Peyer's patch (tissue), 4 donors: Measurements from ENCODE around the gene LMTK2.

Experiments
- POLR2A ChIP-seq, 2 donors: fragments of 450-650 bp; IDR thresholded peaks; one replicate each; pipeline ENCODE4 v1.5.1; 2017; ENCODE audit warnings: antibody characterized with exemption in 2 of 2, mild to moderate bottlenecking in 2 of 2, moderate library complexity in 2 of 2
- TF ChIP-seq, protein P1 (sequence below), 6 experiments: fragments of 450-650 bp in 4 of 6; fragments of 200-600 bp in 2 of 6; sonication (generic) in 1 of 6; IDR thresholded peaks; one replicate each; pipeline ENCODE4 v1.5.1; 2017 to 2019; ENCODE audit warnings: antibody characterized with exemption in 6 of 6, mild to moderate bottlenecking in 3 of 6, moderate library complexity in 1 of 6

DNA sequence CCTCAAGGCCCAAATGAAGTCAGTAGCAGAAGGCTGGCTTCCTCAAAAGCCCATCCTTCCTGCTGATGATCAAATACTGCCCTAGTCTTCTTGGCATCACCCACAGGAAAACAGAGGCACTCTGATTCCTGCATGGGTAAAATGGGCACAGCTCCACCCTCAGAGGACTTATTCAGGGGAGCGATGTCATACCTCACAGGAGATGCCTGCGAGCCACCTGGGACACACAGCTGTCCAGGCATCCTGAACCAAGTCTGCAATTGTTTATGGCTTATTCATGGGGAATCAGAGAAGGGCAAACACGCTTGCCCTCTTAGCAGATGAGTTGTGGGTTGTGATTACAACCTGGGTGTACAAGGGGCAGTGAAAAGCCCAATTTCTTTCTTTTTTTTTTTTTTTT is 22.0 kb upstream of the LMTK2 start:
- no peak for TF ChIP-seq POLR2A (IDR thresholded peaks at IDR 0.05)
- TF ChIP-seq, protein P1, sequence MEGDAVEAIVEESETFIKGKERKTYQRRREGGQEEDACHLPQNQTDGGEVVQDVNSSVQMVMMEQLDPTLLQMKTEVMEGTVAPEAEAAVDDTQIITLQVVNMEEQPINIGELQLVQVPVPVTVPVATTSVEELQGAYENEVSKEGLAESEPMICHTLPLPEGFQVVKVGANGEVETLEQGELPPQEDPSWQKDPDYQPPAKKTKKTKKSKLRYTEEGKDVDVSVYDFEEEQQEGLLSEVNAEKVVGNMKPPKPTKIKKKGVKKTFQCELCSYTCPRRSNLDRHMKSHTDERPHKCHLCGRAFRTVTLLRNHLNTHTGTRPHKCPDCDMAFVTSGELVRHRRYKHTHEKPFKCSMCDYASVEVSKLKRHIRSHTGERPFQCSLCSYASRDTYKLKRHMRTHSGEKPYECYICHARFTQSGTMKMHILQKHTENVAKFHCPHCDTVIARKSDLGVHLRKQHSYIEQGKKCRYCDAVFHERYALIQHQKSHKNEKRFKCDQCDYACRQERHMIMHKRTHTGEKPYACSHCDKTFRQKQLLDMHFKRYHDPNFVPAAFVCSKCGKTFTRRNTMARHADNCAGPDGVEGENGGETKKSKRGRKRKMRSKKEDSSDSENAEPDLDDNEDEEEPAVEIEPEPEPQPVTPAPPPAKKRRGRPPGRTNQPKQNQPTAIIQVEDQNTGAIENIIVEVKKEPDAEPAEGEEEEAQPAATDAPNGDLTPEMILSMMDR (IDR thresholded peaks at IDR 0.05), result no peak
